Measurements from ENCODE around the gene VDAC2.

The VDAC2 gene

DNA sequence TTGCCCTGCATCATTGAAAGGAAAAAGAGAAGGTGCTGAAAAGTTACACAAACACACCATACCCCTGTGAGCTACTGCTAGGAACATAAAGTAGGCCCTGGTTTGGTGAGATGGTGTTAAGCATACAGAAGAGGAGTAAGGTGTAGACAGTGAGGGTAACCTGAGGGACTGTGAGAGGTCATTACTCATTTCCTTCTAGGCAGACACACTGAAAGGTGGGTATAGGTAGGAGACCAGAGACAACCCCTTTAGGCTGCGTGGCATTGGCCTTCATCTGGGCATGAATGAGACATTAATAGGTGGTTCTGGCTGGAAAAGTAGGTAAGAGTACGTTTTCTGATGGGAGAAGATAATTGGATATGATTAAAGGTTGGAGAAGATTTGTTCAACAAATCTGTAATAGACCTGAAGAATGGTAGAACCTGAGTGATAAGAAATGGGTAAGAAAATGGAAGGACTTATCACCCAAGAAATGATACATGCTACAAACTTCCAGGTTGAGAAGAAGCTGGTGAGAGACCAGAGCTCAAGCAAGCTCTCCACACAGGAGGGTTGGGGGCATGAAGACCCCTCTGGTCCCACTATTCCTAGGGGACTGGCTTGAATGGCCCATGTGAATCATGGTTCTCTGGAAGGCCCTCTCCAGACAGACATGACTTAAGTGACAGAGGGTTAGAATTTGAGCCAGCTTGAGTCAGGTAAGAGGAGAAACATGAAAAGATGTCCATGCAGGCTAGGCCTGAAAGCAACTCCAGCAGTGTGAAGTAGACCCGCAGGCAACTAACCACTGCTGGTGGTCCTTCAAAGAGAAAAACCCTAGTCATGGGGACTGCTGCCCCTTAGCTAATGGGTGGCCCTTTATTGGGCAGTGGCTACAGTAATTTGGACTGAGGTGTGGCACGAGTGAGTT lies 21.3 kb downstream of the VDAC2 start:
- DNase-seq: no peak

DNA sequence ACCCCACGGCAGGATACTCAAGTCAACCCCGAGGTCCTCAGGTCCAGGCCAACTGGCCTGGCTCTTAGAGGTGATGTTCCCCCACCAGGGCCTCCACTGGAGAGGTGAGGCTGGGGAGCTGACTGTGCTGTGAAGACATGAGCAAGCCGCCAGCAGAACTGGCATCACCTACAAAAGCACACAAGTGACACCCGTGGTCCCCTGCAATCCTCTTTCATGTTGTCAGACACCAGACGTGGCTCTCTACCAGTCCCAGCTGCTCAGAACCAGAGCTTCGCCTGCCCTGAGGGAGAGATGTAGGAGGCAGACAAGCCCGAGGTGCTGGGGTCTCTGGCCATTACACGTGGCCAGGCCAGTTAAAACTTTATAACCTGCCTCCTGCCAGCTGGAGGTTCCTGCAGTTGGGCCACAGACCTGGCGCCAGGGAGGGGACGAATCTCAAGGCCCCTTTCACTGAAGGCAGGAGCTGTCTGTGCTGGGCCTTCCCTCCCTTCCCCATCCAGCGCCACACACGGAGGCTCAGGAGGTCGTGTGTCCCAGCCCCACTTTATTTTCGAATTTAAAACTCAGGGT lies 22.9 kb downstream of the VDAC2 start:
- peak; percentile 13 for DNase-seq

DNA sequence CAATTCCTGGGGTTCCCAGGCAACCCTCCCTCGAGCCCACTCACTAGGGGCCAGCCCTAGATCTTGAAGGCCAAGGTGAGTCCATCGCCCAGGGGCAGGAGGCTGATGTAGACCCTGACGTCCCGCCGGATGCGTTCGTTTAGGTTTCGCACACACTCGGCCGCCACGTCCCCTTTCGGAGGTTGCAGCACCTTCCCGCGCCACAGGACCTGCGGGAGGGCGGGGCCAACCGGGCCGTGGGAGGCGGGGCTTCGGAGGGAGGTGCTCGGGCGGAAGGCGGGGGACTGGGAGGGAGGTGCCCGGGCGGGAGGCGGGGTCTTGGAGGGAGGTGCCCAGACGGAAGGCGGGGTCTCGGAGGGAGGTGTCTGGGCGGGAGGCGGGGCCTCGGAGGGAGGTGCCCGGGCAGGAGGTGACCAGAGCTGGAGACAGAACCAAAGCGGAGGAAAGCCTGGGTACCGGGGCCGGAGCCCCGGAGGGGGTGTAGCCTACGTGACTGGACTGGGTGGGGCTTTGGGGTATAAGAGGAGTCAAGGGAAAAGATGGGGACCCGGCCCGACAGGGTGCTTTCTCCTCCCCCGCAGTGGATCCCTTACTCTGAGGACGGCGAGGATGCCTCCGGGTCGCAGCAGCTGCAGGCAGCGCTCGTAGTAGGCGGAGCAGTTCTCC lies 23.6 kb downstream of the VDAC2 start:
- peak; percentile 93 for DNase-seq

DNA sequence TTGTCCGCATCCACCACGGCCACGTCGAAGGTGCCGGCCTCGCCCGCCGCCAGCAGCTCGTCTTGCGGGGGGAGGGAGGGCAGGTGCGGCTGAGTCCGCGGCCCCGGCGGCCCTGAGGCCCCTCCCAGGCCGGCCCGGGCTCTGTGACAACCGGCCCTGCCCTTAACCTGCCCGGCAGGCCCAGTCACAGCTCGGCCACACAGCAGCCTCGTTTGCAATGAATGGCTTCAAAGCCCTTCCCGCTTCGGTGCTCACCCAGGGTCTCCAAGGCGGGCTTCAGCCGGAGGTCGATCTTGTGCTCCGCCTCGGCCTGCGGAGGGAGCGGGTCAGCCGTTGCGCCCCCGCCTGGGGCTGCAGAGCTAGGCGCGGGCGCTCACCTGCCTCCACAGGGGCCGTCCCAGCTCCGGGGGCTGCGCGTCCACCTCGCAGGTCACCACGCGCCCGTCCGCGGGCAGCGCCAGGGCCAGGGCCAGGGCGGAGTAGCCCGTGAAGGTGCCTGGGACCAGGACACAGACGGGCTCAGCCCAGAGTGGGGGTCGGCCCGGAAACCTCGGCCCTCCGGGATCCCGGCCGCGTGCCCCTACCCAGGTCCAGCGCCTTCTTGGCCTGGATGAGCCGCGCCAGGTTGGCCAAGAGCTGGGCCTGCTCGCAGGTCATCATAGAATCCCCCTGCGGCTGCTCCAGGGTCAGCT lies 24.2 kb downstream of the VDAC2 start:
- no peak for DNase-seq

DNA sequence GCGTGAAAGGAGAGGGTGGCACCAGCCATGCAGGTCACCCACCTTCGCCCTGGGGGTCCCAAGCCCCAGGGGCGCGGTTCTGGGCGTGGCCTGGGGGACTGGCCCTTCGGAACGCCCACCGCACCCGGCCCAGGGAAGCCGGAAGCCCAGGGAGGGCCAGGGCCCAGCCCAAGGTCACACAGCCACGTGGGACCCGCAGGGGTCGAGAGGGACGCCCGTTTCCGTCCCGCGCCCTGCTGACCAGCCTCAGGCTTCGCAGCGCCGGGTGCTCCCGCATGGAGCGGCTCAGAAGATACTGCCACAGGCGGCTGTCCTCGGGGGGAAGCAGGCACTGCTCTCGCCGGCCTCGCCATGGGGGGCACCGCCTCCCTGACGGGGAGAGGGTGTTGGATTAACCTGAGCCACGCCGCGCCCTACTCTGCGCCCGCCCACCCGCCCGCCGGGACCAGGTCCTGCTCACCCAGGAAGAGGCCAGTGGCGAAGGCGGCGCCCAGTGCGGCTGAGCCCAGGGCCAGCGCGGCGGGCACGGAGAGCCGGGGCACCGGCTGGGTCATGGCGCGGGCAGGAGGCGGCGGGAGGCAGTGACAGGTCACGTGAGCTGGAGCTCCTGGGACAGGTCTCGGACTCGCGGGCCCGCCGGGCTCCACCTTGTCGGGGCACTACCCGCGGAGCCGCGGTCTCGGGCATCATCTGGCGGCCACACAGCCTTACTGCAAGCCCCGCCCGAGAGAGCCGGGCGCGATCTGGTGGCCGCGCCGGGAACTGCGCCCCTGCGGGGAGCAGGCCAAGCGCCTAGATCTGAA lies 25.0 kb downstream of the VDAC2 start, which contains the start of gene COMTD1:
TSS of gene COMTD1 (minus strand) at position 583 of the 803 bp plus-strand sequence. CDS start at position 554, 29 bp downstream.
- peak; percentile 87 for DNase-seq

DNA sequence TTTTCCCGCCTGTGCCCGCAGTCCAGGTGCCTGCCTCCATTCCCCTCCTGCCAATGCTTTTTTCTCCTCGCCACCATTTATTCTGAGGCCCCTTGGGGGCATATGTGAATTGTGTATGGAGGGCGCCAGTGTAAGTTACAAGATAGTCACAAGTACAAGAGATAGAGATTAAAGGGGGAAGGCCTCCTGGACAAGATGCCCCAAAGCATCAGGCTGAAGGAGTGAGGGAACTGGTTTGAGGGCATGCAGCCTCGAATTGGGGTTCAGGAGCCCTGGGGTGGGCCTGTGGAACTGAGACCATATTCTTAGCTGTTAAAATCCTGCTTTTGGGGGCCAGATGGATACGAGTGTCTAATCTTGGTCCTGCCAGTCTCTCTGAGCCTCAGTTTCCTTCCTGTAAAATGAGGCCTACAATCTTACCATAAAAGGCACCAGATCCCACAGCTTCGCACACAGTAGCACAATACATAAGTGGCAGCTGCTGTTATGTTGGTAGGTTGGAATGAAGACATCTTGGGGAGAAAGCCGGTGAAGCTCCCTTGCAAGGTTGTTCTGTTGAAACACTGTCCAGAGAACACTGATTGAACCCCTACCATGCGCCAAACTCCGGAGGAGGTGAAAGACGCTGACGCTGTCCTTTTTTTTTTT lies 25.7 kb downstream of the VDAC2 start:
- no peak for DNase-seq

DNA sequence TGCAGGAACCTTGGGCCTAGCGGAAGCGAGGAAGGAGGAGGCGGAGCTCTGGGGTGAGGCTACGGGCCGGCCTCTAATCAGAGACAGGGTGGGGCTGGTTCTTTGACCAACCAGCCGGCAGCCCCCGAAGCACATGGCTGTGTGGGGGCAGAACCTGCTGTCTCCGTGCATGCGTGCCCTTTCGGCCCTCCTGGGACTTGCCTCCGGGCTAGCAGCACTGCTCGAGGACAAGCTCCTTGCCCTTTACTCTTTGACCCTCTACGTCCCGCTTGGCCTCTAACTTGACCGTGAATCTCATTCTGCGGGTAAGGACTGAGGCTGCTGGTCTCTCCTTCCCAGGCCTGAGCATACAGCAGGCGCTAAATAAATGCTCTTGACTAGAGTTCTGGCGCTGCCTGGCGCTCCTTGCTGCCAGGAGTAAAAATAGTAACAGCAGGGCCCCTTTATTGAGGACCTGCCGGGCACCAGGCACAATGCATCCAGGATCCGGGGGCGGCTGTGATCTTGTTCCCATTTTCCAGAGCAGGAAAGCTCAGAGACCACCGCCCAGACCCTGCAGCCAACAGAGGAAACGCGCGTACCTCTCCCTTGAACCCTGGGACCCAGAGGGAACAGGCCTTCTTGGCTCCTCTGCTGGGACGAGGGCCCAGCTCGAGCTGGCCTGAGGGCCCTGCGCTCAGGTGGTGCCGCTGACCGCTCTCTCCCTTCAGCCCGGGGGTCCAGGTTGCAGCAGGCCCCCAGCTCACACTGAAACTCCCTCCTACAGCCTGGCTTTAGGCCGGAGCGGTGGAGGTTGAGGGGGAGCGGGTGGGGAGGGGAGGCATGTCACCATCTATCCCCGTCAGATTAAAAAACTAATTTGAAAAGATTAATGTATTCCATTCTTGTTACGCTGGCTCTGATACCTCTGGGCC lies 27.8 kb downstream of the VDAC2 start:
- no peak for DNase-seq

DNA sequence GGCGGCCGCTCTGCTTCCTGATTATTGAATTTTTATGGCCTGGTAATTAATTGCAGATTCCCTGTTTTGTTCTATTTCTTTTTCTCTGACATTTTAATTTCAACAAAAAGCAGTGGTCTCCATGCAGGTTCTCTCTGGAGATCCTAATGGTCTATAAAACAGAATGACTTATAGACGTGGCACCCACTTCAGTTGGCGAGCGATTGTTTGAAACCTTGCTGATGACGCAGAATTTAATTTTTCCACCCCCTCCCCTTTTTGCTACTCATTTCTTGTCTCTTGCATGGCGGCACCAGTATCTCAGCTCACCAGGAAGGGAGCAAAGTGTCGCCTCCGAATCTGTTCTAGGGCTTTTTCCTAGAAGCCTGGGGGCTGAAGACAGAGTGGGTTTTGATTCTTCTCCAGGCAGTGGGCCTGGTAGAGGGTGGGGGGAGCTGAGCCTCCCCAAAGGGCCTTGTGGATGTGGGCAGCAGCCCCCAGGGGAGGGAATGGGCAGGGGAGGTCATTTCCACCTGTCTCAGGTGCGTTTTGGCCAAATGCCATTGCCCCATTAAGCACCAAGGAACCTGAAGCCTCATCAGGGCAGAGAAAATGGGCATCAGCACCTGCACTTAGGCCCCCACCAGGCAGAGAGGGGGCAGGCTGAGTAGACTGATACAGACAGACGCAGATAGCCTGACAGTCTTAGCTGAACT lies 28.6 kb downstream of the VDAC2 start:
- no peak for DNase-seq

DNA sequence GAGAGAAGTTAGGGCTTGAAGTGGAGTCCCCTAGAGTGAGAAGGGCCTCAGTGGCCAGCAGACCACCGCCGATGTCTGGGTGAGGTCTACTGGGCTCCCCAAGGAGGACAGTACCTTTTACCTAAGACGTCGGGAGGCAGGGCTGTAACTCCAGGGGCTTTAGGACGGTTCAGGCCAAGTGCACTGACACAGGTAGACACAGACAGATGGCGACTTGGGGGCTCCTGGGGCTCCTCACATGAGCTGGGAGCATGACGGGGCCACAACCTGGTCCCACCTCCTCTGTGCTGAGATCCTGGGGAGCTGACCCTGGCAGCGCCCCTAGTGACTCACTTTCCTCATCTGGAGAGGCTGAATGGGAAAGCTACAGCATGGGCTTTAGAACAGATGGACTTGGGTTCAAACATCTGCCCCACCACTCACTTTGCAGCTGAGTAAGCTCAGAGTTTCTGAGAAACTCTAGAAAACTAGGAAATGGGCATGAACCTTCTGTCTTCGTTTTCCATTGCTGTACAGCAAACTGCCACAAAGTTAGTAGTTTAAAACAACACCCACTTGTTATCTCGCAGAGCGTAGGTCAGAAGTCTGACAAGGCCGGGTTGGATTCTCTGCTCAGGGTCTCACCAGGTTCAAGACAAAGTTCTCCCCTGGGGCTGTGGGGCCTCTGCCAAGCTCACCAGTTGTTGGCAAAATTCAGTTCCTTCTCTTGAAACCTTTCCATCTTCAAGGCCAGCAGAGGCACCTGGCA lies 29.9 kb downstream of the VDAC2 start:
- DNase-seq: no peak

DNA sequence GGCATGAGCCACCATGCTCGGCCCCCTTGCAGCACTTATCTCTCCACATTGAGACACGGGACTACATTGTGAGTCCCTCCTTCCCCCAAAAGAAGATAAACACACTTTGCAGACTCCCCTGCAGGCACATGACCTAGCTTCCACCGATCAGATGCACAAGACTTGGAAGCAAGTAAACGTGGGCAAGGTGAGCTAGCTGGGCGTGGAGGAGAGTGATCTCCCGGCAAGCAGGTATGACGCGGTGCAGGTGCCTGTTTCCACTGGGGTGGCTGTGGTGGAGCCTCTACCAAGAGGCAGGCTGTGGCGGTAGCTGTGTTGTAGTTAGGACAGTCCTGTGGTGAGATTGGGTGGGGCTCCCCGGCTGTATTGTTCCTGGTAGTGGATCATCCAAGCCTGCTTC lies 32.8 kb downstream of the VDAC2 start:
- no peak for DNase-seq

DNA sequence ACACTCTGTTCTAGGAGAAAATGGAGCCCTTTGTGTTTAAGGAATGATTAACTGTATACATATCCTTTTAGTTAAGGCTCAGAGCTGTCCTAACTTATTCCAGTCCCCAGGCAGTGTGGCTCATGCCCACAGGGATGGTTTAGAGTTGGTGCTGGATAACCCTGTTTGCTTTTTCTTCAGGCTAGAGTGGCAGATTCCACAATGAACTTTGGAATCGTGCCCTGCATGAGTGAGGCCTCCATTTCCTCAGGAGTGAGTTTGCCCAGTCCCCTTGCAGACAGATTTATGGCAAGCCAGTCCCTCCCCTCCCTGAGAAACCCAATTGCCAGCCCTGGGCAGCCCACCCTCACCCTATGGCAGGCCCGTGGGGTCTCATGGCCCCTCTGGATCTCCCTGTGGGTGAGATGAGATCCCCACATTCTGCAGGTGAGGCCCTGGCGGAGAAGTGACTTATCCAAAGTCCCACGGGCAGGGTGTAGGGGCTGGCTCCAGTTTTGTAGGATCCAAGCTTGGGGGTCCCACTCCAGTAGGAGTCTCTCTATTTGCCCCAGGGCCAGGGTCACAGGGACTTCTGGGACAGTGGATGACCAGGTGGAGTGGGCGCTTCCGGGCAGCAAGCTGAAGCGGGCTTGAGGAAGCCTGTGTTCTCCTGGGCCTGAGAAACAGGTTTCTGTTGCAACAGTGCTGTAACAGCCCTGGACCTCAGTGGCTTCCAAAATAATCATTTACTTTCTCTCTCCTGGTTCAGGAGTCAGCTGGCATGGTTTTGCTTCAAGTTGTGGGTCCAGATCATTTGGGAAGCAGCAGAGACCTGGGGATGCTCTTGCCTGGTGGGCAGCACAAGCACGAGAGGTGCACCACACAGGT lies 34.1 kb downstream of the VDAC2 start:
- no peak for DNase-seq

DNA sequence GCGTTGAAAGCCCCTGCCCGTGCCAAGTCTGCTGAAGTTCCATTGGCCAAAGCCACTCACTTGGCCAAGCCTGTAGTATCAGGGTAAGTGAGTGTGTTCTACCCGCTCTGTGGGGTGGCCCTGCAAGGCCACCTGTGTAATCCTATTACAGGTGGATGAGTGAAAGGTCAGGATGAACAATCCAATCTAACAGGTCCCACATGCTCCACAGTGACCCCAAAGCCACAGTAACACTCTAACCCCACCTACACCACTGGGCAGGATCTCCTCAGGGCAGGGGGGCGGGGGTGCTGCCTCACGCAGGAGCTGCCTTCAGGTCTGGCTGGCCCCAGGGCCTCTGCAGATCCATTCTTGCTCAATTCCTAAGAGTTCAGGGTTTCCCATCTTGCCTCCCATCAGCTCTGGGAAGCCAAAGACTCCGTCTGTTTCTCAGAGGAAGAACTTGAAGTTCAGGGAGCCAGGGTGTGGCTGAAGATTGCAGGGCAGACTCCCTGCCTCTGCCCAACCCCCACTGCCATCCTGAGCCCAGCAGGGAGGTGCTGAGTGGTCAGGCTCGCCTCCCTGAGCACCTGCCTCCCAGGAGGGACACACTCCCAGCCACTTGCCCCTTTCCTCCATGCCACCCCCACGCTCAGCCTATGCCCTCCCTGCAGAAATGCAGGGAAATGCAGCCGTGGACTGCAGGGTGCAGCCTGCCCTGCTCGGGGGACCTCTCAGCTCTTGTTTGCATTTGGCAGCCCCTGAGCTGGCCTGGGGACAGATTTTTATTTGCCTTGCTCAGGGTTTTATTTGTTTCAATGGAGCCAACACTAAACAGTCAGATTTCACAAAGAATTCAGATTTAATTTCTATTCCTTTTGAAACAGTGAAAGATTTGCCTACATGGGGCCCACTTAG lies 35.0 kb downstream of the VDAC2 start:
- no peak for DNase-seq

DNA sequence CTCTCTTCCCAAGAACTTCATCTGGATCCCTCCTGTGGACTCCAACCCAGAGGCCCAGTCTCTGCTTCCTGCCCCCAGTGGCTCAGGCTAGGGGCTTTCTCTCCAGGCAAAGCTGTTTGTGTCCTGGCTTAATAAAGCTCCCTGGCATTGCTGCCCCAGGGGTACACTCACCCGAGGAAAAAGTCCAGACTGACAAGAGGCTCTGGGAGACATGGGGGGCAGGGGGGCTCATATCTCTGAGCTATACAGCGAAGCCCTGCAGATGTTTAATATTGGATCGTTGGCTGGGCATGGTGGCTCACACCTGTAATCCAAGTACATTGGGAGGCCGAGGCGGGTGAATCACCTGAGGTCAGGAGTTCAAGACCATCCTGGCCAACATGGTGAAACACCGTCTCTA lies 35.9 kb downstream of the VDAC2 start:
- DNase-seq: no peak

DNA sequence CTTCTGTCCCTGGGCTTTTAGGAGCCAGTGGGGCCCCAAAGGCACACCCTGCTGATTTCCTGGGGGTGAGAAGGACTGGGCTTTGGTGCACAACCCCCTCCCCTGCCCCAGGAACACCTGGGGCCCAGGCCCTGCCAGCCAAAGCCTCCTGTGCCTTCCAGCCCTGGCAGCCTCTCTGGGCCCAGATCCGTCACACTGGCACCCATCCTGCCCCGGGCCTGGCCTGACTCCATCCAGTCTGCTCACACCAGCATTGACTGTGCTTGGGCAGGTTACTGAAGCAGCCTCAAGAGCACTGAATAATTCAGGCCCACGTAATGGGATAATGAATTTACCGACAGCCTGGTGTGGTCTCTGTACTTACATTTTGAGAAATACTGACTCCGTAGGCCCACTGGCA lies 37.2 kb downstream of the VDAC2 start:
- DNase-seq: no peak

DNA sequence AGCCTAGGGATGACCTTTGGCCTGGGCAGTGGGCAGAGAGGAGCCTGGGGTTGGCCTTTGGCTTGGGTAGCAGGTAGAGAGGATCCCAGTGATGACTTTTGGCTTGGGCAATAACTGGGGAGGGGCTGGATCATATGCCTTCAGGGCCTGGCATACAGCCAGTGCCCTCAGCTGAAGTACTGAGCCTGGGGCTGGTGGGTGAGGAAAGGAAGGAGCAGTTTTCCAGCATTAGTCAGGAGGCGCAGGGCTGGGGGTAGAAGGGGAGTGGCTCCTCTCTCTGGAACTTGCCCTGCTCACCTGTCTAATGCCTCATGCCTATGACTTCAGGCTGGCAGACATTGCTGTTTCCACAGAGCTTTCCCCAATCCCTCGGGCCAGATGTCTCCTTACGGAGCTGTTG lies 40.3 kb downstream of the VDAC2 start:
- peak; percentile 34 for DNase-seq

DNA sequence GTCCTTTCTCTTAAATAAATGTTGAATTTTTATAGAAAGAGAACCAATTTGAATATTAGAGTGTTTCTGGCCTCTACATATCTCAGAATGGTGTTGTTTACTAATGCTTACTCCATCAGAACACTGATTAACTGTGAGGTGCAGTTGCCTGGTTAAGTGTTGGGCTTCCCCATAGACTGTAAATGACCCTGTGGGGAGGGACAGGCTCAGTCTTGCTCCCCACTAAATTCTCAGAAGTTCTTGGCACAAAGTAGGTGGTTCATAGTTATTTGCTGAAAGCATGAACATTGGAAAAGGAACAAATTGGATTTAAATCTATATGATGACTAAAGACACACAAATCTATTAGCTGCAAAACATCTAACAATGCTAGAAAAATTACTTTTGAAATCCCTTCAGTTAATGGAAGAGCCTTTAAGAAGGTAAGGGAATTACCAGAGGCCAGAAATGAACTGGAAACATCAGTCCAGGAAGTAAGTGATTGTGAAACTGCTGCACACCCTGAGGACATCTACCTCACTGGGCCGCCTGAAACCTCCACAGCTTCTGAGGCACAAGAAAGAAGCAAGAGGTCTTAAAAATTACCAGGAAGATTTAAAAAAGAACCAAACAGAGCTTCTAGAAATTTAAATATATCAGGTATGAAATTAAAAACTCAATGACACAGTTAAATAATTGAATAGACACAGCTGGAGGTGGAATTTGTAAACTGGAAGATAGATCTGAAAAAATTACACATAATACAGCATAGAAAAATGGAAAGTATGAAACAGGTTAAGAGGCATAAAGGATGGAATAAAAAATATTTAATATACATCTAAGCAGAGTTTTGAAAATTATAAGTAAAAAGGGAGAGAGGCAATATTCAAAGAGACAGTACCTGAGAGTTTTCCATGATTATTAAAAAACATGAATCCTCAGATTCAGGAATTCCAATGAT lies 43.0 kb downstream of the VDAC2 start:
- DNase-seq: no peak
